Heart left ventricle (tissue), 13 donors: Measurements from ENCODE around the gene MEFV.

Experiments
- POLR2A ChIP-seq, 2 donors: fragments of 450-650 bp; IDR thresholded peaks; one replicate each; pipeline ENCODE4 v1.6.1; 2017; ENCODE audit warnings: antibody characterized with exemption in 2 of 2, mild to moderate bottlenecking in 2 of 2, moderate library complexity in 2 of 2
- TF ChIP-seq, protein P1 (sequence below), 12 donors: fragments of 200-600 bp; sonication (generic) in 4 of 12; IDR thresholded peaks; one replicate each; pipeline versions ENCODE4 v1.5.0 to v1.8.0; 2018 to 2022; ENCODE audit warnings: antibody characterized with exemption in 12 of 12, mild to moderate bottlenecking in 5 of 12
- donor health status: ischemic (EF 13 %, LVEDD 7.1; RV severe dilation, severe dysfunction).
- donor health status: DM: no; HTN: yes; CAD: no.
- donor health status: DM: no; HTN: no; CAD: no.
- donor health status: ischemic (EF 25% LVEDD 6.9; RV normal size, moderate dysfunction).
- donor health status: ischemic (EF 25% LVEDD 5.7; RV mildly dilated, moderate dysfunction).
- donor health status: ischemic (EF 35%, LVEDD 5.7; RV mildly dilated, moderate dysfunction).
- donor health status: nonischemic (EF 11% LVEDD 7.7; RV severe dilation, severe dysfunction).
- donor health status: DM: yes; HTN: yes; CAD: no.
- donor health status: PGD.
- donor health status: ischemic (EF 29% LVEDD 5.4; RV normal size, mild dysfunction).
- donor health status: nonischemic (EF 23%, LVEDD 6.1; RV moderate dilation, normal function).

DNA sequence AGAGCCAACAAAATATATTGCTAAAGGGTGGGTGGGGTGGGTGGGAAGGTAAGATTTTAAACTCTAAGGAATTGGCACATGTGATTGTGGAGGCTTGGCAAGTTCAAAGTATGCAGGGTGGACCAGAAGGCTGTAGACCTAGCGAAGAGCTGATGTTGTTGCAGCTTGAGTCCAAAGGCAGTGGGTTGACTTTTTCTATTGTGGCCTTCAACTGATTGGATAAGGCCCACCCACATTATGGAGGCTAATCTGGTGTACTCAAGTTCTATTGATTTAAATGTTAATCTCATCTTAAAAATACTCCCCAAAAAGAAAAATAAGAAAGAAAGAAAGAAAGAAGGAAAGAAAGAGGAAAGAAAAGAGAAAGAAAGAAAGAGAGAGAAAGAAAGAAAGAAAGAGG lies 43.9 kb downstream of the MEFV start:
- TF ChIP-seq POLR2A (IDR thresholded peaks at IDR 0.05): no peak
- TF ChIP-seq, protein P1, sequence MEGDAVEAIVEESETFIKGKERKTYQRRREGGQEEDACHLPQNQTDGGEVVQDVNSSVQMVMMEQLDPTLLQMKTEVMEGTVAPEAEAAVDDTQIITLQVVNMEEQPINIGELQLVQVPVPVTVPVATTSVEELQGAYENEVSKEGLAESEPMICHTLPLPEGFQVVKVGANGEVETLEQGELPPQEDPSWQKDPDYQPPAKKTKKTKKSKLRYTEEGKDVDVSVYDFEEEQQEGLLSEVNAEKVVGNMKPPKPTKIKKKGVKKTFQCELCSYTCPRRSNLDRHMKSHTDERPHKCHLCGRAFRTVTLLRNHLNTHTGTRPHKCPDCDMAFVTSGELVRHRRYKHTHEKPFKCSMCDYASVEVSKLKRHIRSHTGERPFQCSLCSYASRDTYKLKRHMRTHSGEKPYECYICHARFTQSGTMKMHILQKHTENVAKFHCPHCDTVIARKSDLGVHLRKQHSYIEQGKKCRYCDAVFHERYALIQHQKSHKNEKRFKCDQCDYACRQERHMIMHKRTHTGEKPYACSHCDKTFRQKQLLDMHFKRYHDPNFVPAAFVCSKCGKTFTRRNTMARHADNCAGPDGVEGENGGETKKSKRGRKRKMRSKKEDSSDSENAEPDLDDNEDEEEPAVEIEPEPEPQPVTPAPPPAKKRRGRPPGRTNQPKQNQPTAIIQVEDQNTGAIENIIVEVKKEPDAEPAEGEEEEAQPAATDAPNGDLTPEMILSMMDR (IDR thresholded peaks at IDR 0.05): no peak
